Caco-2 (cell line): ENCODE measurements around the gene RAB20. TPM values are rescaled to one million over a fixed set of nuclear protein-coding genes. Genes with fewer than 3 reads are reported as not detected.

Experiments
- BruUV-seq: library from RNA; stranded (reverse); fragments of 400-500 nt; replicated peaks from 2 replicates; lab custom pipeline; 2021; lab: Mats Ljungman, UMichigan
- CTCF ChIA-PET: fragments of 300-600 bp; sonication (Branson Sonifier 250); formaldehyde crosslinking; loops from one replicate; lab custom pipeline; 2022; ENCODE audit warnings: antibody characterized with exemption; lab: Charles Lee
- POLR2A ChIA-PET: fragments of 300-600 bp; sonication (Branson Sonifier 250); formaldehyde crosslinking; loops from one replicate; lab custom pipeline; 2022; ENCODE audit warnings: antibody characterized with exemption; lab: Charles Lee
- DNase-seq, 2 experiments: peaks; one replicate each; pipeline versions ENCODE4 v3.0.0 to v3.0.0-alpha.2; 2020 to 2022
- H3K27me3 ChIP-seq: replicated peaks from 2 replicates; pipeline ENCODE4 v1.6.0; 2011; ENCODE audit warnings: low read length; ENCODE audit not compliant: control insufficient read depth, insufficient read depth
- H3K36me3 ChIP-seq: 2 replicates; pipeline ENCODE4 v1.5.1; 2011; ENCODE audit warnings: low read length; ENCODE audit not compliant: control insufficient read depth, insufficient read depth
- H3K4me1 ChIP-seq: fragments of 250-450 bp; sonication (Bioruptor Pico); 2 replicates; pipeline ENCODE4 v1.5.1; 2020; ENCODE audit warnings: mild to moderate bottlenecking
- H3K4me3 ChIP-seq: 2 replicates; pipeline ENCODE4 v1.5.1; 2011; ENCODE audit warnings: low read depth, mild to moderate bottlenecking, control low read depth, low read length
- H3K9me3 ChIP-seq: fragments of 250-450 bp; sonication (Bioruptor Pico); 2 replicates; pipeline ENCODE4 v1.5.1; 2020; ENCODE audit warnings: mild to moderate bottlenecking, moderate library complexity
- H3K27ac Mint-ChIP-seq: one replicate; pipeline ENCODE4 v1.8.0; 2022; ENCODE audit warnings: mixed read lengths; ENCODE audit not compliant: unreplicated experiment
- H3K27me3 Mint-ChIP-seq: one replicate; pipeline ENCODE4 v1.8.0; 2022; ENCODE audit warnings: mixed read lengths; ENCODE audit not compliant: insufficient read depth, unreplicated experiment
- H3K36me3 Mint-ChIP-seq: one replicate; pipeline ENCODE4 v1.8.0; 2022; ENCODE audit warnings: mild to moderate bottlenecking, mixed read lengths; ENCODE audit not compliant: insufficient read depth, unreplicated experiment
- H3K4me1 Mint-ChIP-seq: one replicate; pipeline ENCODE4 v1.8.0; 2022; ENCODE audit warnings: low read depth, mixed read lengths; ENCODE audit not compliant: unreplicated experiment
- H3K4me3 Mint-ChIP-seq: one replicate; pipeline ENCODE4 v1.8.0; 2022; ENCODE audit warnings: mild to moderate bottlenecking, moderate library complexity, mixed read lengths; ENCODE audit not compliant: unreplicated experiment
- H3K9me3 Mint-ChIP-seq: one replicate; pipeline ENCODE4 v1.8.0; 2022; ENCODE audit warnings: mixed read lengths; ENCODE audit not compliant: unreplicated experiment
- CTCF ChIP-seq, 2 experiments: fragments of 200-600 bp in 1 of 2; IDR thresholded peaks; 1 replicate in 1 of 2; 2 replicates in 1 of 2; pipeline versions ENCODE4 v1.5.1 to v1.8.0; 2011 to 2022; ENCODE audit warnings: antibody characterized with exemption in 1 of 2, control low read depth in 1 of 2, inconsistent platforms in 1 of 2, low read depth in 1 of 2, low read length in 1 of 2, mild to moderate bottlenecking in 1 of 2, moderate library complexity in 1 of 2; ENCODE audit not compliant: insufficient read depth in 1 of 2, severe bottlenecking in 1 of 2, unreplicated experiment in 1 of 2
- intact Hi-C: fragments of 100-400 bp; cut with micrococcal nuclease; formaldehyde crosslinking; loops from one replicate; pipeline ENCODE4 v1.10.0; 2022; ENCODE audit not compliant: unreplicated experiment
- total RNA-seq: library from RNA; stranded (reverse); gene quantifications from 2 replicates; pipeline ENCODE4 v1.2.3, GENCODE V29; 2022

RAB20 gene
- total RNA-seq, 1 experiment from 2014 or later = 37.9 TPM

GRCh38 chr13:110541526-110541920 is 20.0 kb downstream of the RAB20 start:
- Histone ChIP-seq H3K36me3 (peaks cover 5% of the 10 kb centered on the region), H3K9me3 (peaks cover 7% of the 10 kb centered on the region; the same call in 1 of the 2 replicates), H3K4me3 (no peak overlapping the region), H3K4me1 (peaks cover 17% of the 10 kb centered on the region), H3K27me3 (no peaks in the 10 kb centered on the region)
- no peaks in the 10 kb centered on the region for H3K27me3 Mint-ChIP-seq
- H3K4me3 Mint-ChIP-seq = peak overlapping the region; percentile 7
- H3K27ac Mint-ChIP-seq = peak overlapping the region; percentile 63
- ChIA-PET POLR2A (interaction anchor here (0.6 to 1.9 kb wide), 3 partner anchors 20 to 100 kb away, joined by 3 to 9 read pairs (median 4); partner anchors contain the start of gene RAB20), CTCF (interaction anchor here (0.6 to 1.6 kb wide), 3 partner anchors 18 to 267 kb away, joined by 3 read pairs; no protein-coding TSS in a partner anchor)
- peaks cover 70% of the 10 kb centered on the region for H3K36me3 Mint-ChIP-seq
- TF ChIP-seq CTCF (IDR thresholded peaks at IDR 0.05; ENCODE audit: insufficient read depth in 1 of 2, low read depth in 1 of 2, low read length in 1 of 2, severe bottlenecking in 1 of 2, unreplicated experiment in 1 of 2) = no peak
- peaks cover 29% of the 10 kb centered on the region for H3K4me1 Mint-ChIP-seq
- BruUV-seq = no TSS peak
- intact Hi-C loops = loop anchor here (2.0 kb wide), 1 partner anchor 19 kb away; the partner anchor contains the start of gene RAB20
- DNase-seq = no peak
- H3K9me3 Mint-ChIP-seq = no peaks in the 10 kb centered on the region

- H3K36me3 ChIP-seq = peaks cover 5% of the 10 kb centered on the region
- Mint-ChIP-seq H3K27me3 (no peaks in the 10 kb centered on the region), H3K4me1 (peaks cover 29% of the 10 kb centered on the region), H3K27ac (peak overlapping the region; percentile 63), H3K36me3 (peaks cover 70% of the 10 kb centered on the region), H3K4me3 (peak overlapping the region; percentile 7), H3K9me3 (no peaks in the 10 kb centered on the region)
- H3K27me3 ChIP-seq = no peaks in the 10 kb centered on the region
- intact Hi-C loops = loop anchor here (2.0 kb wide), 1 partner anchor 20 kb away; the partner anchor contains the start of gene RAB20
- TF ChIP-seq CTCF (IDR thresholded peaks at IDR 0.05; ENCODE audit: insufficient read depth in 1 of 2, low read depth in 1 of 2, low read length in 1 of 2, severe bottlenecking in 1 of 2, unreplicated experiment in 1 of 2) = no peak
- H3K9me3 ChIP-seq = peaks cover 7% of the 10 kb centered on the region; the same call in 1 of the 2 replicates
- BruUV-seq = no TSS peak
- no peak overlapping the region for H3K4me3 ChIP-seq
- POLR2A ChIA-PET = interaction anchor here (0.6 to 1.9 kb wide), 3 partner anchors 20 to 99 kb away, joined by 3 to 9 read pairs (median 4); partner anchors contain the start of gene RAB20
- DNase-seq = no peak
- H3K4me1 ChIP-seq = peaks cover 17% of the 10 kb centered on the region
- CTCF ChIA-PET = interaction anchor here (0.6 to 1.6 kb wide), 4 partner anchors 19 to 267 kb away, joined by 3 read pairs; no protein-coding TSS in a partner anchor
Observed at GRCh38 chr13:110540871-110541525, 20.5 kb downstream of the RAB20 start.

- H3K9me3 ChIP-seq = peaks cover 7% of the 10 kb centered on the region; the same call in 1 of the 2 replicates
- peaks cover 5% of the 10 kb centered on the region for H3K36me3 ChIP-seq
- peaks cover 29% of the 10 kb centered on the region for H3K4me1 Mint-ChIP-seq
- peaks cover 17% of the 10 kb centered on the region for H3K4me1 ChIP-seq
- no peak overlapping the region for H3K27ac Mint-ChIP-seq
- CTCF ChIA-PET = interaction anchor here (1.3 kb wide), 1 partner anchor 84 kb away, joined by 3 read pairs; no protein-coding TSS in a partner anchor
- BruUV-seq = no TSS peak
- no peaks in the 10 kb centered on the region for H3K9me3 Mint-ChIP-seq
- H3K4me3 ChIP-seq = no peak overlapping the region
- peaks cover 66% of the 10 kb centered on the region for H3K36me3 Mint-ChIP-seq
- no peaks in the 10 kb centered on the region for H3K27me3 ChIP-seq
- DNase-seq = no peak
- intact Hi-C loops = loop anchor here (2.0 kb wide), 1 partner anchor 21 kb away; the partner anchor contains the start of gene RAB20
- no peak for TF ChIP-seq CTCF (IDR thresholded peaks at IDR 0.05; ENCODE audit: insufficient read depth in 1 of 2, low read depth in 1 of 2, low read length in 1 of 2, severe bottlenecking in 1 of 2, unreplicated experiment in 1 of 2)
- POLR2A ChIA-PET = no interaction called here
- no peaks in the 10 kb centered on the region for H3K27me3 Mint-ChIP-seq
- no peak overlapping the region for H3K4me3 Mint-ChIP-seq
Observed at GRCh38 chr13:110539894-110540293, 21.6 kb downstream of the RAB20 start.
